ENCODE data around the gene EPS15.
"Not testable (repeated sequence)": the region's sequence is repeated elsewhere in the genome, so short reads cannot be mapped to it uniquely, and the experiment has no call there.

The EPS15 gene

DNA sequence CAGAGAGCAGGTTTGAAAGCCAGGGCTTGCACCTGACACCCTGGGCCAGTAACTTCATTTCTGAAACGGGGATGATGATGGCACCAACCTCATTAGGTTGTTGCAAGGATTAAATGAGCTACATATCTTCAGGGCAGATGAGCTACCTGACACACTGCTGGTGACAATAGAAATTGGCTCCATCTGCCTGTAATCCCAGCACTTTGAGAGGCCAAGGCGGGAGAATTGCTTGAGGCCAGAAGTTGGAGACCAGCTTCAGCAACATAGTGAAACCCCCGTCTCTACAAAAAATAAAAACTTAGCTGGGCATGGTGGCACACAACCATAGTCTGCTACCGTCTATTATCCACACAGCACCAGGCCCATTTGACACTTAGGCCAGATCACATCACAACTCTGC is 182.4 kb downstream of the EPS15 start:
- no peak for DNase-seq (ENCODE audit: low read depth, low spot score)

DNA sequence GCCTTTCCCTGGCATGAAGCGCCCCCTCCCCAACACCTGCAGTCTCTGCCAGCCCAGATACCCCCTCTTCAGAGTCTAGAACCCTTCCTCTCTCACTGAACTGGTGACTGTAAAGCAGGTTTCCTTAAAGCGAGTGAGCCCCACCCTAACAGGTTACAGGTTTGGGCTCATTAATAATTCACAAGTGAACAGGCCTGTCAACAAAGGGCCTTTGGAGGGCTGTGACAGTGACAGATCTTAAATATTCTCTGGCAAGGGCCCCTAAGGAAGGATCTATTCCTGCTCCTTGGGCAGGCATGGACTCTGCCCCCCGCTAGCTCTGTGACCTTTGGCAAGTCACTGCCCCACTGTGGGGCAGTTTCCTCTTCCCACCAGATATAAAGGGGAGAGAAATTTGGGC is 183.1 kb downstream of the EPS15 start:
- DNase-seq (ENCODE audit: low read depth, low spot score): no peak

DNA sequence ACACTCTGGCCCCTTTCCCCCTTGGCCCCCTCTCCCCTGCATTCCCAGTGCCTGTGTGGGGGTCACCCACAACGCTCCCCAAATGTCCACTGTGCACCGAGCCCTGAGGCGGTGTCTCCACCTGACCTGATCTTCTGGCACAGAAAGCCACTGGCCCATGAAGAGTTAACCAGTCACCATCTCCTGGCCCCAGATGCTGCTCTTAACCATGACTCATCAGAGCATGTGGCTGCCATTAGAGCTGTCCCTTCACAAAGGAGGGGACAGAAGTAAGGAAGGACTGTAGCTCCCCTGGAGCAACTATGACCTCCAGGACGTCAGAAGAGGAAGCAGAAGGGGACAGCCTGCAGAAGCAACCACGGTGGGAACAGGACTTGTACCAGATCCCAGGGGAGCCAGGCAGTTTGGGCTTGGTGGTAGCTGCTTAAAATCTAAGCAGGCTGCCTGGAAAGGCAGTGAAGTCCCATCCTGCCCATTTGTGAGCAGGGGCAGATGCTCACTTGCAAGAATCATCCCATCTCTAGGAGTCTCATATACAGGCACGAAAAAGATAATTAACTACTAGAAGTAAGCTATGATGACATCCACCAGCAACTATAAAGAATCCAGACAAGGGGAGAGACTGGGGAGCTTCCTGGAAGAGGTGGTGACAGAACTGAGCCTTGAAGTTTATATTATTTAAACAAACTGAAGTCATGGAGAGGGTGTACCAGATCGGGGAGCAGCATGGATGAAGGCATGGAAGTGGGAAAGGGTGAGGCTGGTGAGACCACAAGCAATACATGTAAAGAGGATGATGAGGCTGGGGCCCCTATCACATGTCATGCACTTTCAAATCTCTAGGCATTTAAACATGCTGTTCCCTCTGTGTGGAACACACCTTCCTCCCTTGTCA is 187.6 kb downstream of the EPS15 start:
- DNase-seq (ENCODE audit: low read depth, low spot score): no peak

DNA sequence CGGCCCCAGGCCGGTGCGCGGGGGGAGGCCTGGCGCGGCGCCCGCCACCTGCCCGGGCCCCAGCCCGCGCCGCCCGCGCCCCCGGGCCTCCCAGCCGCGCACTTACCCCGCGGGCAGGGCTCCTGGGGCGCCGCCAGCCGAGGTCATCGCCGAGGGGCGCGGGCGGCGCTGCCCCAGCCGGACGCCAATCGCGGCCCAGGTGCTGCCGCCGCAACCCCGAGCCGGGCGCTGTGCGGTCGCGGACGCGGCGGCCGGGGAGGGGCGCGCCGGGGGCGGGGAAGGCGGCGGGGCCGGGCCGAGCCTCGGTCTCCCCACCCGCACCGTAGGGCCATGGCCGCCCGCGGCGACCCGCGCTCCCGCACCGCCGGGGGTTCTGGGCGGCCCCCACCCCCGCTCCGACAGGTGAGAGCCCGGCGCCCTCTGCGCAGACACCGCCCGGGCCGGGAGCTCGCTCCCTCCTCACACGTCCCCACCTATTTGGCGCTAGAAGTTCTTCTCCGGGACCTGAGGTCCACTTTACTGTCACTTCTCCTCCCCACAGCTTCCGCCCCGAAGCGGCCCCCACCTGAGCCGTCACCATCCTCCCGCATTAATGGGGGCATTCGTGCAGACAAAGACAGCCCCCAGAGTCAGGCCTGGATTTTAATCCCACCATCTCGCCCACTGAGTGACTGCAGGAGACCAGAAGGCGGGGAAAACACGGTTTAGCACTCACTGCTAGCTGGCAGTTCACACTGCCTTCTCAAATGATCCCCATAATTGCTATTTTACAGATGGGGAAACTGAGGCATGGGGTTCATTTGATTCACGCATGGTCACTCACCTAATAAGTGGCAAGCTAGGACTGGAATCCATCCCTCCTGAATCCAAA is 188.5 kb downstream of the EPS15 start, which contains the start of gene TTC39A:
TTC39A (minus strand) TSS at position 232 of the 871 bp plus-strand sequence; CDS start at position 147, 85 bp downstream.
- no peak for DNase-seq (ENCODE audit: low read depth, low spot score)

DNA sequence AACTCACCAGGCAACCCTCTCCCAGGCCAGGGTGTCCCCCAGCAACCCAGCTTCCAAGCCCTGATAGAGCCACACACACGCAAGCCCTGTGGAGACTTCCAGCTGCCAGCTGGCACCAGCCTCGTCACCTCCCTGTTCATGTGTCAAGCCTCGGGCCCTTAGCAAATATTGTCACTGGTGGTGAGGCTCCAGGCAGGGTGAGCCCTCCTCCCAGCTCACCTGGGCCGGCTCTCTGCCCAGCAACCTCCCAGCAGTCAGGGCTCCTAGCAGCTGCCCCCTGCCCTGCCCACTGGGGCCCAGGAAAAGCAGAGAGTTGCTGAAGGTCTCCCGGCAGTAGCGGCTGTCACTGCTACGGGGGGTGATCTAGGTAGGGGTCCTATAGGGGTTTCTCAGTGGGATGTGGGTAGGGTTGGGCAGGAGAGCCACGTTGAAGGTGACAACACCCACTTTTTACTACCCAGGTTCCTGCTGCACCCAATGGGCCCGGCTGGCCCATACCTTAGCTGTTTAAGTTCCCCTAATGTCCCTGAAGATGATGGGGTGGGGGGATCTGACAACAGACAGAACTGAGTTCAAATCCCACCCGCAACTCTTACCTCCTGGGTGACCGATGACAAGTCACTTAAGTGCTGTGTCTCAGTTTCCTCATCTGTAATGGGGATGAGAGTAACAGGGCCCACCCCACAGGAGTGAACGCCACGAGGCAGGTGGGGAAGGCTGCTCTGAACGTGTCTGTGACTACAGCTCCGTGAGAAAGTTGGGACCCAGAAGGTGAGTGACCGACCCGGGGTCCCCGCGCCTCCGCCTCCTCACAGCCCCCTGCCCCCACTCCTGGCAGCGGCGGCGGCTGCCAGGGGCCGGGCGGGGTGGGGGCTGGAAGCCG is 189.4 kb downstream of the EPS15 start:
- no peak for DNase-seq (ENCODE audit: low read depth, low spot score)

DNA sequence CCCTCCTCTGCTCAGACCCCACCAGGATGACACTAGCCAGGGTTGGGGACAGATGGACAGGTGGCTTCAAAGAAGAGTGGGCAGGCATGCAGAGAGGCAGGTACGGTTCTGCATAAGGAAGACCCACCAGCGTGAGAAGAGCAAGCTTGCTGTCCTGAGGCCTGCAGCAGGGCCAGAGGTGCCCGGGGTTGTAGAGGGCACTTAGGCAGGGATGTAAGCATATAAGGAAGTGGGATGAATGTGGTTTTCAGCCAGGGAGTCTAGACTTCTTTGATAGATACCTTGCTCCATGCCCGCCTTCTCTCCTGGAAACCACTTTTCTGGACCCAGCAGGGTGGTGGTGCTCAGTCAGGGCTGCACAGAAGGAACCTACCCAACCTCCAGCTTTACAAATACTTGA is 190.1 kb downstream of the EPS15 start:
- DNase-seq (ENCODE audit: low read depth, low spot score): no peak

DNA sequence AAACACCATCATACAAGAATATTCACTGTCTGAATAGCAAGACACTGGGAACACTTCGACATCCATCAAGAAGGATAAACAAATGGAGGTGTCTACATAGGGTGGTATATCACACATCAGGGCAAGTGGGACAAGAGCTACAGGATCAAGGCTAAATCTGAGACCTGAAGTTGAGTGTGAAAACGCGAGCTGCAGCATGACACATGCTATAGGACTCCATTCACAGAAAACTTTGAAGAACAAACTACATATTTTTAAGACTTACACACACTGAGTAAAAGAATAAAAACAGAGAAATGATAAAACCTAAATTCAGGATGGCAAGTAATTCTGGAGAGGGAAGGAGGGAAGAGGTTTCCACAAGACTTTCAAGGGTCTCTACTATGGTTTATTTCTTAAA is 190.8 kb downstream of the EPS15 start:
- no peak for DNase-seq (ENCODE audit: low read depth, low spot score)

DNA sequence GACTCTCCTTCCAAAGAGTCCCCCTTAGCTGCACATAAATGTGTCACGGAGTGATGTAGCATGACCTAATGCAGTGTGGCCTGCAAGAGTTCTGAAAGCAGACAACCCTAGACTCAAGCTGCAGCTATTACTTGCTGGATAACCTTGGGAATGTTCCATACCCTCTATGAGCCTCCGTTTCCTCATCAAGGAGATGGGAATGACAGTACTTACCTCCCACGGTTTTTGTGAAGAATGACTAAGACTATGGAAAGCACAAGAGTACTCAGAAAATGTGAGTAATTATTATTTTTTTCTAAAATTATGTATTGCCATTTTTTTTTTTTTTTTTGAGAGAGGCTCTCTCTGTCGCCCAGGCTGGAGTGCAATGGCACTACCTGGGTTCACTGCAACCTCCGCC is 191.7 kb downstream of the EPS15 start:
- DNase-seq (ENCODE audit: low read depth, low spot score): no peak

DNA sequence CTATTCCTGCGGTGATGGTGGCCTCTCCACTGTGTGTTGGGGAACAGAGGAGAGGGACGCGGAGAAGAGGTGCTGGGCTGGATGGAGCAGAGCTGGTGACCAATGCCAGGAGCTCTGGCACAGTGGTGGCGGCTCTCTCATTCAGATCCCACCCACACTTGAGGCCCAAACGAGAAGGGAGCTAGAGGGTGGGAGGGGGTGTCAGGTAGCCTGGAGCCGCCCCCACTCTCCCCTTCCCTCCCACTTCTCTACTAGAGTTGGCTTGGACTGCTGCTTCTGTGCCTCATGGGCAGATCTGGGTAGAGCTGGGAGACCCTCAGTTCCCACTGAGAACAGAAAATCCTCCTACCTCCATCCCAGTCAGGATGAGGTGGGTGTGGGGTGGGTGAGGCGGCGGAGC is 192.2 kb downstream of the EPS15 start:
- DNase-seq (ENCODE audit: low read depth, low spot score): no peak

DNA sequence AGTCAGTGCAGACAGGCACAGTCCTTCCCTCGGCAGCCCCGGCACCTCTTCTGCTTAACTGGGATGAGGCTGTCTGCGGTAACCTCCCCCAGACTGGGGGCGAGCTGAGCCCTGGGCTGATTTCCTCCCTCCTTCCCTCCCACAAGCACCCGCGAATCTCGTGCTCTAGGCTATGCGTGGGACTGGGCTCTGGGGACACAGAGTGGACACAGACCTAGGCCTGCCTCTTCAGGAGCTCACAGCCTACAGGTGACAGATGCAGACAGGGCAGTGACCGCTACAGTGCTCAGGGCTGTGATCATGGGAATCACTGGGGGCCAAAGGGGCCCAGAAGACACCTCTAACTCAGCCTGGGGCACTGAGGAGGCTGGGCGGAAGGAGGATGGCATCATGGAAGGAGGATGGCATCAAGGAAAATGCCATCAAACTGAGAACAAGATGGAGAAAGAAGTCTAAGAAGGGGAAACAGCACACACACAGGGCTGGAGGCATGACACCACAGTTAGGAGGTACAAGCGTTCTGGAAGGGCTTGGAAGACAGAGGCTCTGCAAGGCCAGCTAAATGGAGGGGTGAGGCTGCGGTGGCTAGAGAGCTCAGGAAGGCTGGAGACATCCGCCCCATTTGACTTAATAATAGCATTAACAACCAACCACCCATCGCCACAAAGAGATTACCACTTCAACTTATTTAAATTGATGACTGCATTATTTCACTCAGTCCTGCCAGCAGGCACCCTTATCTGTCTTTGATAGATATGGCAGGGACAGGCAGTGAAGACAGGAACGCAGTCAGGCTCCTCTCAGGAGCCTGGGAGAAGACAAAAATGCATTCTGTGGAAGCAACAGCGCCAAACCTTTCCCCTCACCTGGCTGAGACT is 192.9 kb downstream of the EPS15 start:
- no peak for DNase-seq (ENCODE audit: low read depth, low spot score)

DNA sequence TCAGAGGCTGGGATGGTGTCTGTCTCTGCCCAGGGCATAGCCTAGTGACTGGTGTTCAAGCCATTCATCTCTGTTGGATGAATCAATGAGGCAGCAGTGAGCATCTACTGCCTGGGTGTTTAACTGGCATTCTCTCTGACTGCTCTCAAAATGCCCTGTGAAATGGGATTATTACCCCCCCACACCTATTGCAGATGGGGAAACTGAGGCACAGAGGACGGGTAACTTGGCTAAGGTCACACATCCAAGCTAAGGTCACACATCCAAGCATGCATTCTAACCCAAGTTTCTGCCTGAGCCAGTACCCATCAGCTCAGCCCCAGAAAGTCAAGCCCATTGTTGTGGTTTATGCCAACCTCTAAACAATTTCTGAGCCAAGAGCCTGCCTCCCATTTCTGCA is 193.7 kb downstream of the EPS15 start:
- no peak for DNase-seq (ENCODE audit: low read depth, low spot score)

DNA sequence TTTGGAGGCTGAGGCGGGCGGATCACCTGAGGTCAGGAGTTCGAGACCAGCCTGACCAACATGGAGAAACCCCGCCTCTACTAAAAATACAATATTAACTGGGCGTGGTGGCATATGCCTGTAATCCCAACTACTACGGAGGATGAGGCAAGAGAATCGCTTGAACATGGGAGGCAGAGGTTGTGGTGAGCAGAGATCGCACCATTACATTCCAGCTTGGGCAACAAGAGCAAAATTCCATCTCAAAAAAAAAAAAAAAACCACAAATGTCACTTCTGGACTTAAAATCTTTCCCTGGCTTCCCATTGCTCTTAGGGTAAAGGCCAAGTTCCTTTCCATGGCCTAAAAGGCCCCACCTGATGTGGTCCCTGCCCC is 194.1 kb downstream of the EPS15 start:
- DNase-seq (ENCODE audit: low read depth, low spot score): not testable (repeated sequence)

DNA sequence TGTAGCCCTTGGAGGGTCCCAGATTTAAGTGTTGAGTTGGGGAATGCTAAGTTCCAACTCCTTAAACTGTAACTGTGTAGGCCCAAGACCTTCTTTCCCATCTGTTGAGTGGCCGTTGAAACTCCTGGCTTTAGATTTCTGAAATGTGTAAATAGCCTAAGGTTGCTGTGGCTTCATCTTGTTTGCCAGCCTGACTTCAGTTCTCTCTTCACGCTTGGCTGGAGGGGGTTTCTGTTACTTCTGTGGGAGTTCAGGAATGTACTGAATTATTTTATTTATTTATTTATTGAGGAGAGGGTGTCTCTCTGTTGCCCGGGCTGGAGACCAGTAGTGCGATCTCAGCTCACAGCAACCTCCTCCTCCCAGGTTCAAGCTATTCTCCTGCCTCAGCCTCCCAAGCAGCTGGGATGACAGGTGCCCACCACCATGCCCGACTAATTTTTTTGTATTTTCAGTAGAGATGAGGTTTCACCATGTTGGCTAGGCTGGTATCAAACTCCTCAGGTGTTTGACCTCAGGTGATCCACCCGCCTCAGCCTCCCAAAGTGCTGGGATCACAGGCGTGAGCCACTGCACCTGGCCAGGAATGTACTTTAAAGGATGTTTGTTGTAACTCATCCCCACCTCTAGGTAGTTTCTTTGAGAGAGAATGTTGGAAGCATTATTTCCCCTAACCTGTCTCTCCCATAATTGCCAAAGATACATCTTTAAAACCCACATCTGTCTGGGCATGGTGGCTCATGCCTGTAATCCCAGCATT is 194.6 kb downstream of the EPS15 start:
- DNase-seq (ENCODE audit: low read depth, low spot score): no peak

DNA sequence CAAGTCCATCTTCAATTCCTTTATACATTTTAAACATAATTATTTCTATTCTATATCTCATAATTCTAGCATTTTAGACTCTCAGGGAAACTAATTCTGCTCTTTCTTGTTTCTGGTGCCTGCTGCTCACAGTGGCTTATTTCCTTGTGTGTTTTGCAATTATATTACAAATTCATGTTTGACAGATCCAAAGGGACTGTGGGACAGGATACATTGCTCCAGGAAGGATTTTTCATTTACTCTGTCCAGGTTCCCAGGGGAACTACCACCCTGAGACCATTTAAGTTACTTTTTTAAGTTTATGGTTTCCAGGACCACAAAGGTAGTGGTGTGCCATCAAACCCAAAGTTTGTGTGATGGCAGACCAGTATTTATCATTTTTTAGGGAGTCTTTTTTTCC is 195.3 kb downstream of the EPS15 start:
- no peak for DNase-seq (ENCODE audit: low read depth, low spot score)

DNA sequence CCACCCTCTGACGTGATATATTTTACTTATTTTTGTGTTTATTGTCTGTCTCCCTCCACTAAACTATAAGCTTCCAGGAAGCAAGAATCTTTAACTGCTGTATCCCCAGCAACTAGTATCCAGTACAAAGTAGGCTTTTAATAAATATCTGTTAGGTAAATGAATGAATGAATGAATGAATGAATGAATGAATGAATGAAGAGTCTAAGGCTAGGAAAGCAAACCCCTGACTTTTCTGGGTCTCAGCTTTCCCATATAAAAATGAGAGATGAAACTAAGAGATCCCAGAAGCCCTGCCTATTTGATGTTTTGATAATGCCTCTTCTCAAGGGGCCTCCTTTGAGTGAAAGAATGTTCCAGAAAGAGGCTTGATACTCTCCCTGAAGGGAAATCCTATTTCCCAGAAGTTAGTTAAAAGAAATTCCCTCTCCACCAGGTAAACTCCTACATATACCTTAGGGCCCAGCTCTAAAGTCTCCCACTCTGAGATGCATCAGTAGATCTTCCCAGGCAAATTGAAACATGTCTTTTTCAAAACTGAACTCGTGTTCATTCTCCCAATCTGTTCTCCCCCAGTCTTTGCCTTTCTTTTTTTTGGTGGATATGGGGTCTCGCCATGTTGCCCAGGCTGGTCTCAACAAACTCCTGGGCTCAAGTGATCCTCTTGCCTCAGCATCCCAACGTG is 196.5 kb downstream of the EPS15 start:
- no peak for DNase-seq (ENCODE audit: low read depth, low spot score)

DNA sequence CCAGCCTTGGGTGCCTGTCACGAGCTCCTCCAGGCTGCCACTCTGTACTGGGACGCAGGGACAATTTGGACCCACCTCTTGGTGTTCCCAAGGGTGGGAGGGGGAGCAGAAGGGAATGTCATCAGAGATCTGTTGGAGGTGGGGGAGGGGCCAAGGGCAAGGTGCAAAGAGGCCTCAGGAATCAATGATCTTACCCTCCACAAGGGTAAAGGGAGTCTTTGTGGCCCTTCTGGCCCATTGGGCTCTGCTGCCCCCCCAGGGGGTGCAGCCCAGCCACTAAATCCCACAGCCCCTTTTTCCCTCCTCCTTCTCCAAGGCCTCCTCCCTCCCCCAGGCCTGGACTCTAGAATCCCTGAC is 197.2 kb downstream of the EPS15 start:
- no peak for DNase-seq (ENCODE audit: low read depth, low spot score)

DNA sequence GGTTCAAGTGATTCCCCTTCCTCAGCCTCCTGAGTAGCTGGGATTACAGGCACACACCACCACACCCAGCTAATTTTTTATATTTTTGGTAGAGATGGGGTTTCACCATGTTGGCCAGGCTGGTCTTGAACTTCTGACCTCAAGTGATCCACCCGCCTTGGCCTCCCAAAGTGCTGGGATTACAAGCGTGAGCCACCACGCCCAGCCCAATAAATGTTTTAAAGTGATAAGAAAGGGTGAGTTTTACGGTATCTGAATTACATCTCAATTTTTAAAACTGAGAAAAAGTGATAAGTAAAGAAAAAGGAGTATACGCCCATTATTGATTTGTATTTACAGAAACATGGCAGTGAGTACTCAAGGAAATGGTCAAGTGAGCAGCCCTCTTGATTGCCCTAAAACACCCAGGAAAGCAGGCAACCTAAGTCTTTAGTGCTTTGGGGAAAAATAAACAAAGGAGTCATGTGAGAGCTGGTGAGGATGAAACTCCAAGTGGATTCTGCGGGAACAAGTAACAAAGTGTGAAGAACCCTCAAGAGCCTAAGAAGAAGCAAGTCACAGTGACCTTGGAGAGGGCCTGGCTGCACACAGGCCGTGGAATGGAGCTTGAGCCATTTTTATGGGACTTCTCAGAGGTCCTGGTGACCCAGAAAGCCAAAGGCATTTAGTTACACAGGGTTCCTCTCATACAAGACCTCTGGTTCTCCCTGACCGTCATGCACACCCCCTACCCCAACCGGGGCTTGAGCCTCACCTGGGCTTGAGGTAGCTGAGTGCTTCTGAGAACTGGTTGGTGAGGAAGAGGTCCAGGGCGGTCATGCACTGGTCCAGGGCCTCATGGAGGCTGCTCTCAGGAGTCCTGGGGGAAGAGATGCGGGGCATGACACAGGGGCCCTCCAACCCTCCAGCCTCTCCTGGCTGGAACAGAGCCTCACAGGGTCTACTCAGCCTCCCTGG is 197.8 kb downstream of the EPS15 start:
- no peak for DNase-seq (ENCODE audit: low read depth, low spot score)

DNA sequence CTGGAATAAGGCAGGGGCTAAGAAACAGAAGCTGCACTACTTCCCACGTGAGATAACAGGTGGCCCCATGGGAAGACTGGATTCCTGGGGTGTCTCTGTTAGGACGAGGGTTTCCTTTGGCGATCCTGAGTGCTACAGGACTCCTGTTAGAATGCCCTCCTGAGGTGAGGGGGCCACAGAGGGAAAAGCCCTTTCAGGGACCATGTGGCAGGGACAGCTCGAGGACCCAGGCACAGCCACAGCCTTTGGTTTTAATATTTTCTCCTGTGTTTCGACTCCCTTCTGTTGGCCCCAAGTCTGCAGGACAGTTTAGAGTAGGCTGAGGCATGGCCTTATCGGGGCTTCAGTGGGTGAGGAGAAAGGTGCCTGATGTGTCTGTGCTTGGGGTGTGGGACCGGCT is 201.3 kb downstream of the EPS15 start:
- DNase-seq (ENCODE audit: low read depth, low spot score): no peak

DNA sequence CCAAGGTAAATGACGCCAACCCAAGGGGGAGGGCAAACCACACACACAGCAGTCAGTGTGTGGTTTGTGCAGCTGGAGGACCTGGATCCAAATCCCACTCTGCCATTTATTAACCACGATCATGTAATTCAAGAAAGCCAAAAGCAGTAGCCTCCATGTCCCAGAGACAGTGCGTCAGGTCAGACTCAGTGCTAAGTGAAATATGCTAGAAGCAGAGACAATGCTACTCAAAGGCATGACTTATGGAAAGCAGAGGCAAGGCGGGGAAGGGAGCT is 202.3 kb downstream of the EPS15 start:
- DNase-seq (ENCODE audit: low read depth, low spot score): no peak

All from smooth muscle cell of the brain vasculature (primary cell).